ENCODE measurements around the gene RAB3IL1. TPM values are rescaled to one million over a fixed set of nuclear protein-coding genes. Genes with fewer than 3 reads are reported as not detected.

RAB3IL1 gene
- total and polyA plus RNA-seq, 9 of the 15 experiments (the other 6 are each of a cell fraction or from before 2014, with no cell fraction given), result 0.15 to 42.6 (median 15.5) TPM

DNA sequence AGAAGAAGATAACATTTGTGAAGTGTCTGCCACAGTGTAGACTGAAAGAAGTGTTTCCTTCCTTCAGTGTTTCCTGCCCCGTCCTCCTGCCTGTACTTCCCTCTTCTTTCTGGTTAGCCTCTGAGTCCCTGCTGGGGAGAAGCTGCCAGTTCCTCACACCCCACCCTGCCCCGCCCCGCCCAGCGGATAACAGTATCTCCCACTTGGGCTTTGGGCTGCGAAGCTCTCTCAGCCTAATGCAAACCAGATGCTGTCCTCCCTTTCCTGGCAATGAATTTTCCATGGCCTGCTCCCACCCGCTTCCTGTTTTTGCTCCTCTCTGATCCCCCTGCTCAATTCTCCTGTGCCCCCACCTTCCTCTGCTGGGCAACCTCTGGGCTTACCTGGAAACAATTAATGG is 5.2 kb upstream of the RAB3IL1 start (continued):
- TF ChIP-seq, protein P1, sequence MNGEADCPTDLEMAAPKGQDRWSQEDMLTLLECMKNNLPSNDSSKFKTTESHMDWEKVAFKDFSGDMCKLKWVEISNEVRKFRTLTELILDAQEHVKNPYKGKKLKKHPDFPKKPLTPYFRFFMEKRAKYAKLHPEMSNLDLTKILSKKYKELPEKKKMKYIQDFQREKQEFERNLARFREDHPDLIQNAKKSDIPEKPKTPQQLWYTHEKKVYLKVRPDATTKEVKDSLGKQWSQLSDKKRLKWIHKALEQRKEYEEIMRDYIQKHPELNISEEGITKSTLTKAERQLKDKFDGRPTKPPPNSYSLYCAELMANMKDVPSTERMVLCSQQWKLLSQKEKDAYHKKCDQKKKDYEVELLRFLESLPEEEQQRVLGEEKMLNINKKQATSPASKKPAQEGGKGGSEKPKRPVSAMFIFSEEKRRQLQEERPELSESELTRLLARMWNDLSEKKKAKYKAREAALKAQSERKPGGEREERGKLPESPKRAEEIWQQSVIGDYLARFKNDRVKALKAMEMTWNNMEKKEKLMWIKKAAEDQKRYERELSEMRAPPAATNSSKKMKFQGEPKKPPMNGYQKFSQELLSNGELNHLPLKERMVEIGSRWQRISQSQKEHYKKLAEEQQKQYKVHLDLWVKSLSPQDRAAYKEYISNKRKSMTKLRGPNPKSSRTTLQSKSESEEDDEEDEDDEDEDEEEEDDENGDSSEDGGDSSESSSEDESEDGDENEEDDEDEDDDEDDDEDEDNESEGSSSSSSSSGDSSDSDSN (IDR thresholded peaks at IDR 0.05; ENCODE audit: borderline replicate concordance in 1 of 2, low read depth in 2 of 2, low read length in 2 of 2), result no peak
- TF ChIP-seq, protein P2, sequence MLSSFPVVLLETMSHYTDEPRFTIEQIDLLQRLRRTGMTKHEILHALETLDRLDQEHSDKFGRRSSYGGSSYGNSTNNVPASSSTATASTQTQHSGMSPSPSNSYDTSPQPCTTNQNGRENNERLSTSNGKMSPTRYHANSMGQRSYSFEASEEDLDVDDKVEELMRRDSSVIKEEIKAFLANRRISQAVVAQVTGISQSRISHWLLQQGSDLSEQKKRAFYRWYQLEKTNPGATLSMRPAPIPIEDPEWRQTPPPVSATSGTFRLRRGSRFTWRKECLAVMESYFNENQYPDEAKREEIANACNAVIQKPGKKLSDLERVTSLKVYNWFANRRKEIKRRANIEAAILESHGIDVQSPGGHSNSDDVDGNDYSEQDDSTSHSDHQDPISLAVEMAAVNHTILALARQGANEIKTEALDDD (IDR thresholded peaks at IDR 0.05), result 0 out of 2 replicates have a peak, but pooled peaks have one; percentile 7
- TF ChIP-seq SMARCA5 (IDR thresholded peaks at IDR 0.05) (no peak), ZNF41 (CRISPR knock-in tag; conservative IDR thresholded peaks at IDR 0.05) (no peak), MAFF (IDR thresholded peaks at IDR 0.05; ENCODE audit: low read length) (no peak), FOXK1 (CRISPR knock-in tag; IDR thresholded peaks at IDR 0.05; ENCODE audit: borderline replicate concordance) (no peak), JUND (IDR thresholded peaks at IDR 0.05; ENCODE audit: borderline replicate concordance, low read depth, low read length) (peak; percentile 32), JUND (tag; IDR thresholded peaks at IDR 0.05; ENCODE audit: borderline replicate concordance, low read depth, low read length) (no peak; the same call in 2 of the 3 replicates), RBM34 (IDR thresholded peaks at IDR 0.05; ENCODE audit: borderline replicate concordance, insufficient read depth, low read length) (no peak), CXXC5 (CRISPR knock-in tag; IDR thresholded peaks at IDR 0.05) (no peak), MCM3 (IDR thresholded peaks at IDR 0.05) (no peak), CBX8 (IDR thresholded peaks at IDR 0.05; ENCODE audit: borderline replicate concordance, extremely low read depth, low read depth, low read length, poor library complexity, severe bottlenecking) (no peak), ZNF444 (CRISPR knock-in tag; IDR thresholded peaks at IDR 0.05) (no peak), MYC (IDR thresholded peaks at IDR 0.05; ENCODE audit: low read depth, low read length) (no peak), MYC (CRISPR knock-in tag; IDR thresholded peaks at IDR 0.05; ENCODE audit: borderline replicate concordance, low read depth) (no peak), SMARCE1 (IDR thresholded peaks at IDR 0.05) (no peak)
- TF ChIP-seq, protein P3, sequence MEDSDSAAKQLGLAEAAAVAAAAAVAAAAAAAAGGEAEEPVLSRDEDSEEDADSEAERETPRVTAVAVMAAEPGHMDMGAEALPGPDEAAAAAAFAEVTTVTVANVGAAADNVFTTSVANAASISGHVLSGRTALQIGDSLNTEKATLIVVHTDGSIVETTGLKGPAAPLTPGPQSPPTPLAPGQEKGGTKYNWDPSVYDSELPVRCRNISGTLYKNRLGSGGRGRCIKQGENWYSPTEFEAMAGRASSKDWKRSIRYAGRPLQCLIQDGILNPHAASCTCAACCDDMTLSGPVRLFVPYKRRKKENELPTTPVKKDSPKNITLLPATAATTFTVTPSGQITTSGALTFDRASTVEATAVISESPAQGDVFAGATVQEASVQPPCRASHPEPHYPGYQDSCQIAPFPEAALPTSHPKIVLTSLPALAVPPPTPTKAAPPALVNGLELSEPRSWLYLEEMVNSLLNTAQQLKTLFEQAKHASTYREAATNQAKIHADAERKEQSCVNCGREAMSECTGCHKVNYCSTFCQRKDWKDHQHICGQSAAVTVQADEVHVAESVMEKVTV (CRISPR knock-in tag; IDR thresholded peaks at IDR 0.05), result no peak
- TF ChIP-seq, protein P4, sequence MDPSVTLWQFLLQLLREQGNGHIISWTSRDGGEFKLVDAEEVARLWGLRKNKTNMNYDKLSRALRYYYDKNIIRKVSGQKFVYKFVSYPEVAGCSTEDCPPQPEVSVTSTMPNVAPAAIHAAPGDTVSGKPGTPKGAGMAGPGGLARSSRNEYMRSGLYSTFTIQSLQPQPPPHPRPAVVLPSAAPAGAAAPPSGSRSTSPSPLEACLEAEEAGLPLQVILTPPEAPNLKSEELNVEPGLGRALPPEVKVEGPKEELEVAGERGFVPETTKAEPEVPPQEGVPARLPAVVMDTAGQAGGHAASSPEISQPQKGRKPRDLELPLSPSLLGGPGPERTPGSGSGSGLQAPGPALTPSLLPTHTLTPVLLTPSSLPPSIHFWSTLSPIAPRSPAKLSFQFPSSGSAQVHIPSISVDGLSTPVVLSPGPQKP (CRISPR knock-in tag; IDR thresholded peaks at IDR 0.05), result no peak
- TF ChIP-seq, protein P5, sequence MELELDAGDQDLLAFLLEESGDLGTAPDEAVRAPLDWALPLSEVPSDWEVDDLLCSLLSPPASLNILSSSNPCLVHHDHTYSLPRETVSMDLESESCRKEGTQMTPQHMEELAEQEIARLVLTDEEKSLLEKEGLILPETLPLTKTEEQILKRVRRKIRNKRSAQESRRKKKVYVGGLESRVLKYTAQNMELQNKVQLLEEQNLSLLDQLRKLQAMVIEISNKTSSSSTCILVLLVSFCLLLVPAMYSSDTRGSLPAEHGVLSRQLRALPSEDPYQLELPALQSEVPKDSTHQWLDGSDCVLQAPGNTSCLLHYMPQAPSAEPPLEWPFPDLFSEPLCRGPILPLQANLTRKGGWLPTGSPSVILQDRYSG (tag; conservative IDR thresholded peaks at IDR 0.05; ENCODE audit: low read depth), result no peak
- TF ChIP-seq, protein P6, sequence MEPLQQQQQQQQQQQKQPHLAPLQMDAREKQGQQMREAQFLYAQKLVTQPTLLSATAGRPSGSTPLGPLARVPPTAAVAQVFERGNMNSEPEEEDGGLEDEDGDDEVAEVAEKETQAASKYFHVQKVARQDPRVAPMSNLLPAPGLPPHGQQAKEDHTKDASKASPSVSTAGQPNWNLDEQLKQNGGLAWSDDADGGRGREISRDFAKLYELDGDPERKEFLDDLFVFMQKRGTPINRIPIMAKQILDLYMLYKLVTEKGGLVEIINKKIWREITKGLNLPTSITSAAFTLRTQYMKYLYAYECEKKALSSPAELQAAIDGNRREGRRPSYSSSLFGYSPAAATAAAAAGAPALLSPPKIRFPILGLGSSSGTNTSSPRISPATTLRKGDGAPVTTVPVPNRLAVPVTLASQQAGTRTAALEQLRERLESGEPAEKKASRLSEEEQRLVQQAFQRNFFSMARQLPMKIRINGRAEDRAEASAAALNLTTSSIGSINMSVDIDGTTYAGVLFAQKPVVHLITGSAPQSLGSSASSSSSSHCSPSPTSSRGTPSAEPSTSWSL (CRISPR knock-in tag; IDR thresholded peaks at IDR 0.05; ENCODE audit: borderline replicate concordance), result no peak

Measured in K562 (cell line).